Panc1 (cell line): ENCODE results near the gene FRY. TPM values are rescaled to one million over a fixed set of nuclear protein-coding genes. Genes with fewer than 3 reads are reported as not detected.

Source experiments
- ATAC-seq: fragments of 200-7000 bp; cut with Tn5 transposase; 2 replicates; pipeline ENCODE4 v1.9.1; 2020; ENCODE audit warnings: mild to moderate bottlenecking, moderate library complexity
- BruUV-seq: library from RNA; stranded (reverse); fragments of 400-500 nt; replicated peaks from 2 replicates; lab custom pipeline; 2021; lab: Mats Ljungman, UMichigan
- CTCF ChIA-PET: fragments of 300-600 bp; sonication (Branson Sonifier 250); formaldehyde crosslinking; loops from one replicate; lab custom pipeline; 2022; ENCODE audit warnings: antibody characterized with exemption; lab: Charles Lee
- POLR2A ChIA-PET: fragments of 300-600 bp; sonication (Branson Sonifier 250); formaldehyde crosslinking; loops from one replicate; lab custom pipeline; 2022; ENCODE audit warnings: antibody characterized with exemption; lab: Charles Lee
- DNase-seq: peaks from one replicate; pipeline ENCODE4 v3.0.0-alpha.2; 2010; ENCODE audit warnings: low read depth, low spot score
- H3K27ac ChIP-seq: 2 replicates; pipeline ENCODE4 v1.5.1; 2011; ENCODE audit warnings: mild to moderate bottlenecking, low read length, inconsistent platforms
- H3K27me3 ChIP-seq: fragments of 200-500 bp; sonication (Bioruptor generic); 2 replicates; pipeline ENCODE4 v1.6.0; 2014; ENCODE audit warnings: low read length, inconsistent platforms; ENCODE audit not compliant: control insufficient read depth, insufficient read depth
- H3K36me3 ChIP-seq: fragments of 200-500 bp; sonication (Bioruptor generic); 2 replicates; pipeline ENCODE4 v1.5.1; 2014; ENCODE audit warnings: inconsistent platforms, mild to moderate bottlenecking, low read length, moderate library complexity; ENCODE audit not compliant: control insufficient read depth, insufficient read depth
- H3K4me1 ChIP-seq: 2 replicates; pipeline ENCODE4 v1.5.1; 2011; ENCODE audit warnings: inconsistent platforms, mild to moderate bottlenecking, low read length, moderate library complexity; ENCODE audit not compliant: control insufficient read depth, insufficient read depth
- H3K4me3 ChIP-seq, 2 experiments: 2 replicates each; pipeline ENCODE4 v1.5.1; 2011 to 2012; ENCODE audit warnings: low read depth in 2 of 2, low read length in 2 of 2, mild to moderate bottlenecking in 2 of 2, inconsistent platforms in 1 of 2, moderate library complexity in 1 of 2
- H3K9me3 ChIP-seq: fragments of 200-500 bp; sonication (Bioruptor generic); 2 replicates; pipeline ENCODE4 v1.5.1; 2014; ENCODE audit warnings: low read depth, mild to moderate bottlenecking, inconsistent platforms, low read length, moderate library complexity; ENCODE audit not compliant: control insufficient read depth, insufficient read depth
- CTCF ChIP-seq: fragments of 450-650 bp; IDR thresholded peaks from 2 replicates; pipeline ENCODE4 v1.5.1; 2017; ENCODE audit warnings: mild to moderate bottlenecking
- POLR2AphosphoS5 ChIP-seq: IDR thresholded peaks from 2 replicates; pipeline ENCODE4 v1.6.1; 2012; ENCODE audit warnings: mild to moderate bottlenecking, low read depth, low read length, moderate library complexity
- REST ChIP-seq, 2 experiments: IDR thresholded peaks; 2 replicates each; pipeline ENCODE4 v1.6.1; 2011 to 2012; ENCODE audit warnings: low read depth in 2 of 2, control low read depth in 1 of 2, low read length in 1 of 2, mild to moderate bottlenecking in 1 of 2, moderate library complexity in 1 of 2; ENCODE audit not compliant: insufficient read depth in 1 of 2
- SIN3A ChIP-seq: IDR thresholded peaks from 2 replicates; pipeline ENCODE4 v1.6.1; 2012; ENCODE audit warnings: low read depth, mild to moderate bottlenecking, low read length, moderate library complexity, borderline replicate concordance; ENCODE audit not compliant: insufficient read depth
- TCF7L2 ChIP-seq: IDR thresholded peaks from 2 replicates; pipeline ENCODE4 v1.6.1; 2011; ENCODE audit warnings: mild to moderate bottlenecking, low read depth, low read length, inconsistent platforms
- in situ Hi-C: cut with HindIII; loops from 2 replicates; pipeline ENCODE4 v1.10.0; 2016; ENCODE audit warnings: low sequenced_read_pairs, low pct_unique_long_range_greater_than_20kb
- intact Hi-C: fragments of 100-400 bp; cut with micrococcal nuclease; formaldehyde crosslinking; loops from one replicate; pipeline ENCODE4 v1.10.0; 2022; ENCODE audit not compliant: unreplicated experiment
- total RNA-seq: library from RNA; stranded (reverse); gene quantifications from one replicate; pipeline ENCODE4 v1.2.1, GENCODE V29; 2021; ENCODE audit not compliant: unreplicated experiment

Gene FRY
- total RNA-seq, 1 experiment from 2014 or later = 0.18 TPM

GRCh38 chr13:32305646-32306045 is 274.1 kb downstream of the FRY start:
- Histone ChIP-seq H3K4me1 (peaks cover 2% of the 10 kb centered on the region; the same call in 1 of the 2 replicates), H3K27me3 (no peaks in the 10 kb centered on the region), H3K4me3 (no peak overlapping the region), H3K27ac (no peak overlapping the region), H3K36me3 (no peaks in the 10 kb centered on the region), H3K9me3 (no peaks in the 10 kb centered on the region)
- in situ Hi-C loops (no loop called here), intact Hi-C loops (loop anchor here (5.0 kb wide), 2 partner anchors 63 to 393 kb away; no protein-coding TSS in a partner anchor)
- ChIA-PET CTCF (no interaction called here), POLR2A (no interaction called here)
- DNase-seq = no peak
- ATAC-seq = no peak
- TF ChIP-seq TCF7L2 = no peak
- no peak for TF ChIP-seq SIN3A
- TF ChIP-seq CTCF = no peak
- no peak for TF ChIP-seq POLR2AphosphoS5
- TF ChIP-seq REST (IDR thresholded peaks at IDR 0.05; ENCODE audit: insufficient read depth in 1 of 2, low read depth in 2 of 2, low read length in 1 of 2) = no peak
- BruUV-seq = no TSS peak

GRCh38 chr13:32309312-32310133 is 277.9 kb downstream of the FRY start:
- H3K27ac ChIP-seq = no peak overlapping the region
- ChIA-PET CTCF (no interaction called here), POLR2A (no interaction called here)
- peak; percentile 54 for ATAC-seq
- in situ Hi-C loops = no loop called here
- no peaks in the 10 kb centered on the region for H3K9me3 ChIP-seq
- no peak for TF ChIP-seq REST (IDR thresholded peaks at IDR 0.05; ENCODE audit: insufficient read depth in 1 of 2, low read depth in 2 of 2, low read length in 1 of 2)
- TF ChIP-seq SIN3A = no peak
- TF ChIP-seq CTCF = no peak
- TF ChIP-seq TCF7L2 = no peak
- no peak for TF ChIP-seq POLR2AphosphoS5
- peaks cover 2% of the 10 kb centered on the region; the same call in 1 of the 2 replicates for H3K4me1 ChIP-seq
- no peaks in the 10 kb centered on the region for H3K27me3 ChIP-seq
- DNase-seq = no peak
- no peak overlapping the region for H3K4me3 ChIP-seq
- no peaks in the 10 kb centered on the region for H3K36me3 ChIP-seq
- intact Hi-C loops = loop anchor here (5.0 to 10.0 kb wide), 3 partner anchors 67 to 397 kb away; no protein-coding TSS in a partner anchor
- no TSS peak for BruUV-seq
